H1 (cell line): ENCODE data around the gene ADD2. TPM values are rescaled to one million over a fixed set of nuclear protein-coding genes. Genes with fewer than 3 reads are reported as not detected.

Source experiments
- CTCF ChIA-PET: fragments of 300-600 bp; sonication (Branson Sonifier 250); formaldehyde crosslinking; loops from one replicate; lab custom pipeline; 2021; ENCODE audit not compliant: partially characterized antibody; lab: Charles Lee
- POLR2A ChIA-PET: fragments of 300-600 bp; sonication (Branson Sonifier 250); formaldehyde crosslinking; loops from one replicate; lab custom pipeline; 2021; ENCODE audit warnings: inconsistent platforms; ENCODE audit not compliant: partially characterized antibody; lab: Charles Lee
- DNase-seq, 2 experiments: peaks; one replicate each; pipeline versions ENCODE4 v3.0.0 to v3.0.0-alpha.2; 2010 to 2022; ENCODE audit warnings: low spot score in 2 of 2, low read depth in 1 of 2, mixed read lengths in 1 of 2
- FAIRE-seq: peaks from 2 replicates; lab custom pipeline; 2011; peaks lifted over from hg19 to GRCh38; lab: Jason Lieb, UNC
- H2AFZ ChIP-seq: 2 replicates; pipeline ENCODE4 v1.8.1; 2012; ENCODE audit warnings: low read length, inconsistent platforms
- H2AK5ac ChIP-seq: 2 replicates; pipeline ENCODE4 v1.6.1; 2013; ENCODE audit warnings: low read depth, low read length
- H2BK120ac ChIP-seq: replicated peaks from 2 replicates; pipeline ENCODE3; 2013; ENCODE audit warnings: low read depth, low read length, inconsistent platforms
- H2BK12ac ChIP-seq: 2 replicates; pipeline ENCODE4 v1.6.1; 2013; ENCODE audit warnings: low read depth, low read length
- H2BK15ac ChIP-seq: 2 replicates; pipeline ENCODE4 v1.6.1; 2013; ENCODE audit warnings: low read length
- H2BK20ac ChIP-seq: 2 replicates; pipeline ENCODE4 v1.6.1; 2013; ENCODE audit warnings: low read length
- H2BK5ac ChIP-seq: 2 replicates; pipeline ENCODE4 v1.6.1; 2013; ENCODE audit warnings: low read depth, low read length
- H3K14ac ChIP-seq: 2 replicates; pipeline ENCODE4 v1.6.1; 2013; ENCODE audit warnings: inconsistent platforms; ENCODE audit not compliant: insufficient read length
- H3K18ac ChIP-seq: 2 replicates; pipeline ENCODE4 v1.6.1; 2013; ENCODE audit warnings: low read length; ENCODE audit errors: extremely low read depth
- H3K23ac ChIP-seq: 2 replicates; pipeline ENCODE4 v1.6.1; 2013; ENCODE audit warnings: inconsistent platforms; ENCODE audit not compliant: insufficient read length
- H3K23me2 ChIP-seq: 2 replicates; pipeline ENCODE4 v1.6.1; 2013; ENCODE audit warnings: low read depth, low read length
- H3K27ac ChIP-seq: 2 replicates; pipeline ENCODE4 v1.6.1; 2011; ENCODE audit warnings: low read depth, low read length, inconsistent platforms
- H3K27me3 ChIP-seq, 4 experiments: replicated peaks in 1 of 4; 1 replicate in 1 of 4; 2 replicates in 3 of 4; pipeline versions ENCODE4 v1.6.1 to v1.8.1; 2011 to 2013; ENCODE audit warnings: low read length in 3 of 4, mild to moderate bottlenecking in 3 of 4, inconsistent platforms in 2 of 4, mixed read lengths in 2 of 4, moderate library complexity in 1 of 4; ENCODE audit not compliant: control insufficient read depth in 3 of 4, insufficient read depth in 3 of 4; ENCODE audit errors: extremely low read depth in 1 of 4
- H3K36me3 ChIP-seq, 4 experiments: 2 replicates each; pipeline versions ENCODE4 v1.6.1 to v1.8.1; 2011 to 2013; ENCODE audit warnings: mild to moderate bottlenecking in 4 of 4, low read length in 3 of 4, moderate library complexity in 2 of 4, control low read depth in 1 of 4, inconsistent platforms in 1 of 4; ENCODE audit not compliant: insufficient read depth in 4 of 4, control insufficient read depth in 2 of 4
- H3K4ac ChIP-seq: replicated peaks from 2 replicates; pipeline ENCODE3; 2013; ENCODE audit warnings: low read length, low read depth, mixed read lengths, inconsistent platforms; ENCODE audit not compliant: insufficient read length
- H3K4me1 ChIP-seq, 4 experiments: replicated peaks in 1 of 4; 1 replicate in 1 of 4; 2 replicates in 3 of 4; pipeline versions ENCODE4 v1.6.1 to v1.8.1; 2011 to 2013; ENCODE audit warnings: low read length in 3 of 4, inconsistent platforms in 2 of 4, mixed read lengths in 1 of 4; ENCODE audit not compliant: insufficient read depth in 4 of 4, control insufficient read depth in 3 of 4
- H3K4me2 ChIP-seq, 2 experiments: 2 replicates each; pipeline versions ENCODE4 v1.6.1 to v1.8.1; 2011 to 2013; ENCODE audit warnings: low read depth in 2 of 2, low read length in 2 of 2, control low read depth in 1 of 2, inconsistent platforms in 1 of 2, mild to moderate bottlenecking in 1 of 2; ENCODE audit not compliant: insufficient read depth in 1 of 2
- H3K4me3 ChIP-seq, 4 experiments: fragments of 200-600, 300-600 bp in 1 of 4; sonication (generic), shearing (Covaris generic), sonication (Bioruptor Twin) in 1 of 4; 2 replicates each; pipeline versions ENCODE4 v1.5.1 to v1.8.1; 2011 to 2016; ENCODE audit warnings: low read length in 4 of 4, low read depth in 3 of 4, control low read depth in 2 of 4, inconsistent platforms in 2 of 4, mild to moderate bottlenecking in 2 of 4, mixed read lengths in 1 of 4, moderate library complexity in 1 of 4; ENCODE audit not compliant: insufficient read depth in 2 of 4; ENCODE audit errors: extremely low read depth in 1 of 4
- H3K56ac ChIP-seq: replicated peaks from 2 replicates; pipeline ENCODE3; 2013; ENCODE audit warnings: low read depth, mild to moderate bottlenecking, mixed read lengths, low read length, inconsistent platforms; ENCODE audit not compliant: insufficient read length
- H3K79me1 ChIP-seq: 2 replicates; pipeline ENCODE4 v1.6.1; 2013; ENCODE audit warnings: low read depth, low read length, control low read depth
- H3K79me2 ChIP-seq, 2 experiments: 2 replicates each; pipeline versions ENCODE4 v1.6.1 to v1.8.1; 2012 to 2013; ENCODE audit warnings: low read length in 2 of 2, mild to moderate bottlenecking in 2 of 2, inconsistent platforms in 1 of 2; ENCODE audit not compliant: insufficient read depth in 2 of 2, control insufficient read depth in 1 of 2
- H3K9ac ChIP-seq, 4 experiments: replicated peaks in 1 of 4; 1 replicate in 1 of 4; 2 replicates in 3 of 4; pipeline versions ENCODE4 v1.6.1 to v1.8.1; 2011 to 2013; ENCODE audit warnings: low read depth in 3 of 4, low read length in 3 of 4, control low read depth in 2 of 4, mild to moderate bottlenecking in 2 of 4, moderate library complexity in 2 of 4, inconsistent platforms in 1 of 4; ENCODE audit errors: extremely low read depth in 1 of 4
- H3K9me3 ChIP-seq, 2 experiments: 2 replicates each; pipeline versions ENCODE4 v1.6.1 to v1.8.1; 2012 to 2013; ENCODE audit warnings: mild to moderate bottlenecking in 2 of 2, moderate library complexity in 2 of 2, control low read depth in 1 of 2, inconsistent platforms in 1 of 2, low read depth in 1 of 2, low read length in 1 of 2, mixed read lengths in 1 of 2; ENCODE audit not compliant: insufficient read depth in 2 of 2
- H4K20me1 ChIP-seq, 2 experiments: replicated peaks in 1 of 2; 2 replicates each; pipeline versions ENCODE3 to v1.8.1; 2011 to 2013; ENCODE audit warnings: inconsistent platforms in 2 of 2, low read length in 2 of 2, mild to moderate bottlenecking in 1 of 2; ENCODE audit not compliant: insufficient read depth in 2 of 2, control insufficient read depth in 1 of 2
- H4K5ac ChIP-seq: 2 replicates; pipeline ENCODE4 v1.6.1; 2013; ENCODE audit warnings: low read length, low read depth, mixed read lengths, inconsistent platforms; ENCODE audit not compliant: insufficient read length
- H4K8ac ChIP-seq: 2 replicates; pipeline ENCODE4 v1.8.0; 2013; ENCODE audit warnings: mild to moderate bottlenecking, moderate library complexity, low read length, inconsistent platforms; ENCODE audit not compliant: insufficient read depth; ENCODE audit errors: extremely low read depth
- H4K91ac ChIP-seq: replicated peaks from 2 replicates; pipeline ENCODE3; 2013; ENCODE audit warnings: low read length, mixed read lengths, inconsistent platforms; ENCODE audit not compliant: insufficient read length
- GABPA ChIP-seq: IDR thresholded peaks from 2 replicates; pipeline ENCODE4 v1.6.1; 2011; ENCODE audit warnings: mild to moderate bottlenecking, low read length, moderate library complexity, borderline replicate concordance; ENCODE audit not compliant: insufficient read depth
- polyA plus RNA-seq, 7 experiments: library from polyadenylated mRNA; depleted of rRNA in 3 of 7; stranded (reverse) in 5 of 7; unstranded in 2 of 7; fragments of >200 nt in 5 of 7; fragments of 200-250 nt in 2 of 7; gene quantifications; 1 replicate in 5 of 7; 2 replicates in 1 of 7; 4 replicates in 1 of 7; pipeline versions ENCODE4 v1.2.1 to v1.2.3, GENCODE V29; 2011 to 2013; ENCODE audit warnings: missing spikeins in 2 of 7, mixed read lengths in 2 of 7
- total RNA-seq: library from RNA; stranded (reverse); fragmentation: NEBNext Ultra II Directional; extraction: Animal tissue kit (Norgen Biotek cat#: 25700); gene quantifications from 2 replicates; pipeline ENCODE4 v1.2.1, GENCODE V29; 2021

ADD2 gene
- total and polyA plus RNA-seq, 2 of the 8 experiments (the other 6 are each of a cell fraction or from before 2014, with no cell fraction given): 58.5 to 170 TPM

DNA sequence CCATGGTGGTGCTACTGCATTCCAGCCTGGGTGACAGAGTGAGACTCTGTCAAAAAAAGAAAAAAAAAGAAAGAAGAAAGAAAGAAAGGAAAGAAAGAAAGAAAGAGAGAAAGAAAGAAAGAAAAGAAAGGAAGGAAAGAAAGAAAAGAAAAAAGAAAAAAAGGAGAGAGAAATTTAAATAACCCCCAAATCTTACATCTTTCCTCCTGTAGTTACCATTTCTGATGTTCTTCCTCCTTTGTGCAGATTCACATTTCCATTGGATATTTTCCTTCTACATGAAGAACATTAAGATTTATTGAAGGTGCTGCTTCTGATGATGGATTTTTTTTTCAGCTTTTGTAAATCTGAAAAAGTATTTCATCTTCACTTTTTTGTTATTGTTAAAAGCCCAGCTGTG is 117.0 kb downstream of the ADD2 start:
- POLR2A ChIA-PET: interaction anchor here (0.6 to 1.0 kb wide), 2 partner anchors 314 to 348 kb away, joined by 3 to 7 read pairs; no protein-coding TSS in a partner anchor
- FAIRE-seq: no peak
- CTCF ChIA-PET: interaction anchor here (0.6 to 2.3 kb wide), 3 partner anchors 33 to 348 kb away, joined by 5 to 11 read pairs (median 5); no protein-coding TSS in a partner anchor

More for the DNA sequence above, 117.0 kb downstream of the ADD2 start:
- H3K79me1 ChIP-seq: no peaks in the 10 kb centered on the region
- H3K4me1 ChIP-seq: no peaks in the 10 kb centered on the region
- no peak for DNase-seq
- no peak for TF ChIP-seq GABPA
- no peak overlapping the region for H3K14ac ChIP-seq
- no peak overlapping the region for H3K4ac ChIP-seq
- no peak overlapping the region for H4K5ac ChIP-seq
- no peak overlapping the region for H3K56ac ChIP-seq
- H2AFZ ChIP-seq: no peak overlapping the region
- no peak overlapping the region for H2BK12ac ChIP-seq
- H3K9ac ChIP-seq: no peak overlapping the region
- H3K23ac ChIP-seq: no peak overlapping the region
- peaks cover 0 to 4% of the 10 kb centered on the region in 2 experiments for H4K20me1 ChIP-seq
- no peak overlapping the region for H4K8ac ChIP-seq
- H4K91ac ChIP-seq: no peak overlapping the region
- H3K18ac ChIP-seq: no peak overlapping the region
- H2BK20ac ChIP-seq: no peak overlapping the region
- H3K27ac ChIP-seq: no peak overlapping the region
- H3K4me3 ChIP-seq: no peak overlapping the region
- H2BK120ac ChIP-seq: no peak overlapping the region
- no peak overlapping the region for H3K4me2 ChIP-seq
- H2AK5ac ChIP-seq: no peak overlapping the region
- peaks cover 2 to 7% (median 3%) of the 10 kb centered on the region in 4 experiments; a peak in 5 of 7 replicates for H3K27me3 ChIP-seq
- H3K23me2 ChIP-seq: no peaks in the 10 kb centered on the region
- no peaks in the 10 kb centered on the region for H3K79me2 ChIP-seq
- H2BK5ac ChIP-seq: no peak overlapping the region
- no peak overlapping the region for H2BK15ac ChIP-seq
- H3K9me3 ChIP-seq: no peaks in the 10 kb centered on the region
- no peaks in the 10 kb centered on the region for H3K36me3 ChIP-seq
